GM19463 (cell line): ENCODE results near the gene NPL.

ENCODE experiments used
- ATAC-seq: cut with Tn5 transposase; IDR thresholded peaks from one replicate; pipeline ENCODE4 v1.9.1; 2021; ENCODE audit warnings: mild to moderate bottlenecking, moderate library complexity; ENCODE audit not compliant: unreplicated experiment

Gene NPL

GRCh38 chr1:182811975-182812722, 22.6 kb downstream of the NPL start:
- no peak for ATAC-seq

- ATAC-seq, result no peak
Measured at GRCh38 chr1:182816863-182817262, 27.3 kb downstream of the NPL start.

- no peak for ATAC-seq
Measured at GRCh38 chr1:182817802-182818201, 28.2 kb downstream of the NPL start.

GRCh38 chr1:182823220-182823619, 33.6 kb downstream of the NPL start:
- no peak for ATAC-seq

GRCh38 chr1:182826892-182827291, 37.3 kb downstream of the NPL start:
- ATAC-seq, result no peak

GRCh38 chr1:182829285-182829932, 39.8 kb downstream of the NPL start:
- ATAC-seq, result peak; percentile 57

GRCh38 chr1:182833271-182833670, 43.7 kb downstream of the NPL start:
- ATAC-seq, result no peak

- ATAC-seq, result no peak
Measured at GRCh38 chr1:182834326-182834725, 44.8 kb downstream of the NPL start.

GRCh38 chr1:182835806-182836205, 46.2 kb downstream of the NPL start:
- ATAC-seq, result no peak

GRCh38 chr1:182839209-182840066, 49.9 kb downstream of the NPL start, which contains the start of gene DHX9:
Gene DHX9, plus strand, starts transcription at chr1:182839347. Its CDS starts 3,220 bp downstream, at chr1:182842567.
- ATAC-seq, result peak; percentile 77

- ATAC-seq, result no peak
Measured at GRCh38 chr1:182841368-182841988, 51.9 kb downstream of the NPL start.

- no peak for ATAC-seq
Measured at GRCh38 chr1:182842265-182842664, 52.7 kb downstream of the NPL start.

GRCh38 chr1:182845379-182845778, 55.8 kb downstream of the NPL start:
- no peak for ATAC-seq

- ATAC-seq, result no peak
Measured at GRCh38 chr1:182845894-182846293, 56.3 kb downstream of the NPL start.

GRCh38 chr1:182847105-182847504, 57.5 kb downstream of the NPL start:
- no peak for ATAC-seq

GRCh38 chr1:182848736-182849135, 59.2 kb downstream of the NPL start:
- ATAC-seq, result no peak

GRCh38 chr1:182850319-182850718, 60.7 kb downstream of the NPL start:
- no peak for ATAC-seq

- ATAC-seq, result no peak
Measured at GRCh38 chr1:182851825-182852224, 62.3 kb downstream of the NPL start.

- no peak for ATAC-seq
Measured at GRCh38 chr1:182855911-182856310, 66.3 kb downstream of the NPL start.

GRCh38 chr1:182857212-182857611, 67.6 kb downstream of the NPL start:
- no peak for ATAC-seq

- no peak for ATAC-seq
Measured at GRCh38 chr1:182860658-182861057, 71.1 kb downstream of the NPL start.
